HG03066 (cell line): ENCODE results near the gene PRR35.
"Not testable (repeated sequence)": the region's sequence is repeated elsewhere in the genome, so short reads cannot be mapped to it uniquely, and the experiment has no call there.

Experiments
- ATAC-seq: cut with Tn5 transposase; IDR thresholded peaks from one replicate; pipeline ENCODE4 v1.9.1; 2021; ENCODE audit warnings: low read depth; ENCODE audit not compliant: unreplicated experiment

Gene PRR35

GRCh38 chr16:591892-592517 lies 31.8 kb downstream of the PRR35 start:
- ATAC-seq = no peak

- ATAC-seq = no peak
Observed at GRCh38 chr16:592518-593306, 32.5 kb downstream of the PRR35 start.

GRCh38 chr16:593406-593805 lies 33.2 kb downstream of the PRR35 start:
- no peak for ATAC-seq

- no peak for ATAC-seq
Observed at GRCh38 chr16:593807-594206, 33.6 kb downstream of the PRR35 start.

- no peak for ATAC-seq
Observed at GRCh38 chr16:595094-595528, 34.9 kb downstream of the PRR35 start.

GRCh38 chr16:595942-596735 lies 35.9 kb downstream of the PRR35 start:
- no peak for ATAC-seq

GRCh38 chr16:596736-597060 lies 36.5 kb downstream of the PRR35 start:
- ATAC-seq = no peak

GRCh38 chr16:597655-598054 lies 37.5 kb downstream of the PRR35 start:
- not testable (repeated sequence) for ATAC-seq

- no peak for ATAC-seq
Observed at GRCh38 chr16:598823-599739, 38.9 kb downstream of the PRR35 start.

GRCh38 chr16:600781-601180 lies 40.6 kb downstream of the PRR35 start:
- no peak for ATAC-seq

GRCh38 chr16:603933-604332 lies 43.7 kb downstream of the PRR35 start:
- ATAC-seq = no peak

GRCh38 chr16:606656-607307 lies 46.6 kb downstream of the PRR35 start:
- no peak for ATAC-seq

GRCh38 chr16:608019-608418 lies 47.8 kb downstream of the PRR35 start:
- ATAC-seq = no peak

- no peak for ATAC-seq
Observed at GRCh38 chr16:609316-609715, 49.1 kb downstream of the PRR35 start.

GRCh38 chr16:609984-610383 lies 49.8 kb downstream of the PRR35 start:
- no peak for ATAC-seq

- no peak for ATAC-seq
Observed at GRCh38 chr16:610513-611381, 50.6 kb downstream of the PRR35 start.

- no peak for ATAC-seq
Observed at GRCh38 chr16:615122-615521, 54.9 kb downstream of the PRR35 start.
